HepG2 (cell line): ENCODE measurements around the gene CUL4A. TPM values are rescaled to one million over a fixed set of nuclear protein-coding genes. Genes with fewer than 3 reads are reported as not detected.

ENCODE experiments used
- ARID3A ChIP-seq: IDR thresholded peaks from 2 replicates; pipeline ENCODE4 v1.6.1; 2012; ENCODE audit warnings: low read depth, low read length, improper control_type of control experiment
- EHMT2 ChIP-seq: fragments of 200-600 bp; sonication (generic); IDR thresholded peaks from 2 replicates; pipeline ENCODE4 v1.7.0; 2017; ENCODE audit warnings: antibody characterized with exemption, low read depth, low read length, borderline replicate concordance
- ONECUT2 ChIP-seq: sonication (generic); formaldehyde crosslinking; IDR thresholded peaks from 2 replicates; pipeline ENCODE4 v1.4.0; 2020; ENCODE audit warnings: missing genetic modification reagents
- PRPF4 ChIP-seq: fragments of 200-400 bp; formaldehyde crosslinking; IDR thresholded peaks from 2 replicates; pipeline ENCODE4 v1.6.1; 2016; ENCODE audit warnings: low read length, low read depth; ENCODE audit not compliant: poor library complexity, severe bottlenecking
- ZBTB8A ChIP-seq: sonication (generic); formaldehyde crosslinking; IDR thresholded peaks from 2 replicates; pipeline ENCODE4 v1.4.0; 2020; ENCODE audit warnings: mild to moderate bottlenecking, low read depth, missing genetic modification reagents, borderline replicate concordance
- ZNF160 ChIP-seq: sonication (generic); formaldehyde crosslinking; IDR thresholded peaks from 2 replicates; pipeline ENCODE4 v1.8.0; 2022; ENCODE audit warnings: mild to moderate bottlenecking, inconsistent platforms, missing genetic modification reagents
- ZNF333 ChIP-seq: sonication (generic); formaldehyde crosslinking; IDR thresholded peaks from 2 replicates; pipeline ENCODE4 v1.4.0; 2020; ENCODE audit warnings: mild to moderate bottlenecking, missing genetic modification reagents, borderline replicate concordance
- polyA plus RNA-seq, 8 experiments: library from polyadenylated mRNA; depleted of rRNA in 3 of 8; stranded (reverse) in 7 of 8; unstranded in 1 of 8; fragments of >200 nt; fragmentation: Illumina TruSeq in 4 of 8; extraction: Trizol in 4 of 8; gene quantifications; 2 replicates each; pipeline versions ENCODE4 v1.2.1 to v1.2.3, GENCODE V29; 2011 to 2016; ENCODE audit warnings: low read depth in 4 of 8, missing spikeins in 1 of 8, mixed read lengths in 1 of 8; ENCODE audit not compliant: insufficient read depth in 1 of 8
- total RNA-seq, 5 experiments: library from RNA; depleted of rRNA; stranded (reverse); fragments of >200 nt; fragmentation: Illumina TruSeq; extraction: Trizol; gene quantifications; 2 replicates each; pipeline ENCODE4 v1.2.3, GENCODE V29; 2016; ENCODE audit warnings: low read depth in 1 of 5
- TF ChIP-seq, protein P1 (sequence below), 2 experiments: sonication (generic) in 1 of 2; formaldehyde crosslinking in 1 of 2; IDR thresholded peaks; 2 replicates each; pipeline versions ENCODE4 v1.5.1 to v1.6.1; 2011 to 2020; ENCODE audit warnings: borderline replicate concordance in 1 of 2, low read depth in 1 of 2, low read length in 1 of 2, mild to moderate bottlenecking in 1 of 2, missing genetic modification reagents in 1 of 2, moderate library complexity in 1 of 2
- TF ChIP-seq, protein P2 (sequence below): sonication (generic); formaldehyde crosslinking; IDR thresholded peaks from 2 replicates; pipeline ENCODE4 v1.8.0; 2022; ENCODE audit warnings: mild to moderate bottlenecking, missing genetic modification reagents, moderate library complexity
- TF ChIP-seq, protein P3 (sequence below): sonication (generic); formaldehyde crosslinking; IDR thresholded peaks from 2 replicates; pipeline ENCODE4 v1.4.0; 2020; ENCODE audit warnings: mild to moderate bottlenecking, missing genetic modification reagents

CUL4A gene
- total and polyA plus RNA-seq, 2 of the 13 experiments (the other 11 are each of a cell fraction or from before 2014, with no cell fraction given), result 51.2 to 75.3 TPM

- TF ChIP-seq ARID3A (no peak), ZNF333 (CRISPR knock-in tag) (no peak), EHMT2 (no peak), ZBTB8A (CRISPR knock-in tag) (no peak), ZNF160 (no peak), ONECUT2 (CRISPR knock-in tag) (no peak), PRPF4 (no peak)
- TF ChIP-seq, protein P1, sequence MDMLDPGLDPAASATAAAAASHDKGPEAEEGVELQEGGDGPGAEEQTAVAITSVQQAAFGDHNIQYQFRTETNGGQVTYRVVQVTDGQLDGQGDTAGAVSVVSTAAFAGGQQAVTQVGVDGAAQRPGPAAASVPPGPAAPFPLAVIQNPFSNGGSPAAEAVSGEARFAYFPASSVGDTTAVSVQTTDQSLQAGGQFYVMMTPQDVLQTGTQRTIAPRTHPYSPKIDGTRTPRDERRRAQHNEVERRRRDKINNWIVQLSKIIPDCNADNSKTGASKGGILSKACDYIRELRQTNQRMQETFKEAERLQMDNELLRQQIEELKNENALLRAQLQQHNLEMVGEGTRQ (IDR thresholded peaks at IDR 0.05; ENCODE audit: low read depth, low read length), result no peak
- TF ChIP-seq, protein P1 (CRISPR knock-in tag; IDR thresholded peaks at IDR 0.05; ENCODE audit: borderline replicate concordance), result no peak
- TF ChIP-seq, protein P2, sequence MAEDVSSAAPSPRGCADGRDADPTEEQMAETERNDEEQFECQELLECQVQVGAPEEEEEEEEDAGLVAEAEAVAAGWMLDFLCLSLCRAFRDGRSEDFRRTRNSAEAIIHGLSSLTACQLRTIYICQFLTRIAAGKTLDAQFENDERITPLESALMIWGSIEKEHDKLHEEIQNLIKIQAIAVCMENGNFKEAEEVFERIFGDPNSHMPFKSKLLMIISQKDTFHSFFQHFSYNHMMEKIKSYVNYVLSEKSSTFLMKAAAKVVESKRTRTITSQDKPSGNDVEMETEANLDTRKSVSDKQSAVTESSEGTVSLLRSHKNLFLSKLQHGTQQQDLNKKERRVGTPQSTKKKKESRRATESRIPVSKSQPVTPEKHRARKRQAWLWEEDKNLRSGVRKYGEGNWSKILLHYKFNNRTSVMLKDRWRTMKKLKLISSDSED (CRISPR knock-in tag), result no peak
- TF ChIP-seq, protein P3, sequence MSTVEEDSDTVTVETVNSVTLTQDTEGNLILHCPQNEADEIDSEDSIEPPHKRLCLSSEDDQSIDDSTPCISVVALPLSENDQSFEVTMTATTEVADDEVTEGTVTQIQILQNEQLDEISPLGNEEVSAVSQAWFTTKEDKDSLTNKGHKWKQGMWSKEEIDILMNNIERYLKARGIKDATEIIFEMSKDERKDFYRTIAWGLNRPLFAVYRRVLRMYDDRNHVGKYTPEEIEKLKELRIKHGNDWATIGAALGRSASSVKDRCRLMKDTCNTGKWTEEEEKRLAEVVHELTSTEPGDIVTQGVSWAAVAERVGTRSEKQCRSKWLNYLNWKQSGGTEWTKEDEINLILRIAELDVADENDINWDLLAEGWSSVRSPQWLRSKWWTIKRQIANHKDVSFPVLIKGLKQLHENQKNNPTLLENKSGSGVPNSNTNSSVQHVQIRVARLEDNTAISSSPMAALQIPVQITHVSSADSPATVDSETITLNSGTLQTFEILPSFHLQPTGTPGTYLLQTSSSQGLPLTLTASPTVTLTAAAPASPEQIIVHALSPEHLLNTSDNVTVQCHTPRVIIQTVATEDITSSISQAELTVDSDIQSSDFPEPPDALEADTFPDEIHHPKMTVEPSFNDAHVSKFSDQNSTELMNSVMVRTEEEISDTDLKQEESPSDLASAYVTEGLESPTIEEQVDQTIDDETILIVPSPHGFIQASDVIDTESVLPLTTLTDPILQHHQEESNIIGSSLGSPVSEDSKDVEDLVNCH (CRISPR knock-in tag), result no peak
These were observed 19.2 kb upstream of the CUL4A start (continued) for GRCh38 chr13:113190181-113190580.
